ENCODE measurements around the gene FGFR3.
"Not testable (repeated sequence)": the region's sequence is repeated elsewhere in the genome, so short reads cannot be mapped to it uniquely, and the experiment has no call there.

Gene FGFR3

DNA sequence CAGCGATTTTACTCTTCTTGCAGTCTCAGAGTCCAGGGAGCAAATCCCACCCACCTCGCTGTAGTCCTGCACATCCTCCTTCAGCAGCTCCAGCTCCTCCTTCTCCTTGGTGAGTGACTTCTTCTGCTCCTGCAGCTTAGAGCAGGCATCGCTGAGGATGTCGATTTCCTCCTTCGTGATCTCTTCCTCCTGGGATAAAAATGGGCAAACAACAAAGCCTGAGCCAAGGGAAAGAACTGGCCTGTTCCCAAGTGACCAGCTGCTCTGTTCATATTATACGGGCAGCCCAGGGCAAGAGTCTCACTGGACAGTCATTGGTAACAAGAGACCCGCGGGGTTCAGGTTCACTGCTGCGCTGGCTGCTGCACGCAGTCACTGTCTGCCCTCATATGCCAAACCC lies 26.2 kb downstream of the FGFR3 start:
- no peak for DNase-seq (ENCODE audit: low read depth)

DNA sequence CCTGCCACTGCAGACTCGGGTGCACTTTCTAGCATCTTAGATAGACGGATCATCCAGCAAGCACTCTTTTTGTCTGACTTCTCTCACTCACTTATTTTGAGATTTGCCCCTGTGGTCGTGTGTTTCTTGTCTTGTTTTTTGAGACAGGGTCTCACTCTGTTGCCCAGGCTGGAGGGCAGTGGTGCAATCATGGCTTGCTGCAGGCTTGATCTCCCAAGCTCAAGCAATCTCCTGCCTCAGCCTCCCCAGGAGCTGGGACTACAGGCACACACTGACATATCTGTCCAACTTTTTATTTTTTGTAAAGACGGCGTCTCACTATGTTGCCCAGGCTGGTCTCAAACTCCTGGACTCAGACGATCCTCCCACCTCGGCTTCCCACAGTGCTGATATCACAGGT lies 26.7 kb downstream of the FGFR3 start:
- no peak for DNase-seq (ENCODE audit: low read depth)

DNA sequence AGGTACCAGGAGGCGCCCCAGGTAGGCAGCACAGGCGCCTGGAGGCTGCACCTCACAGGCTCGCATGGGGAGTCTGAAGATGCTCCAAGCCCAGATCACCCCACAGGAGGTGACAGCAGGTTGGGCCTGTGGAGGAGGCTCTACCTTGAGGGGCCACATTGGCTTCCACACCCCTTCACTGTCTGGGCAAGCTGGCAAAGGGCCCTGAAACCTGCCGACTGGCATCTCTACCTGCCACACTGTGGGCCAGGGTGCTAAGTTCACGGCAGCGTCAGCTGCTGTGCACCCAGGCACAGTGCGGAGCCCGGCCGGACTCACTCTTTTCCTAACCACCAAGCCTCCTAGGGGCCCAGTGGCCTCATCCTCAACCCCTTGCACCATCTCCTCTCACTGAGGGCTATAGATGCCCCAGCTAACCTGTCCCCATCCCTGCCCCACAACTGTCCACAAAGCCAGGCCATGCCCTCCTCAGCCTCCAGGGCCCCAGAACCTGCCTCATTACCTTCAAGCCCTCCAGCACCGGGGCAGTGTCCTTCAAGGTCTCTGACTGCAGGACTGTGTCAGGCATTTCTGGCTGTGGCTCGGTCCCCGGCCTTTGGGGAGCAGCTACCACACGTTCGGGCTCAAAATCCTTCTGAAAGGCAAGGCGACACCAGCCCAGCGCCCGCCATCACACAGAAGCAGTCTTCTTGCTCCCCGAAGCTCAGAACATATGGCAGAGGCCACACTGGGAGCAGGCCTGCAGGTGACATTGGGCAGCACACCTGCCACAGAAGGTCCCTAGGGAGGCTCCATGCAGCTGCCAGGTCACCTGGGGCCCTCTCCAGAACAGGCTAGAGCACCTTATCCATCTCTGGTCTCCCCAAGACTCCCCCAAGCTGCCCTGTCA lies 28.8 kb downstream of the FGFR3 start:
- DNase-seq (ENCODE audit: low read depth), result no peak

DNA sequence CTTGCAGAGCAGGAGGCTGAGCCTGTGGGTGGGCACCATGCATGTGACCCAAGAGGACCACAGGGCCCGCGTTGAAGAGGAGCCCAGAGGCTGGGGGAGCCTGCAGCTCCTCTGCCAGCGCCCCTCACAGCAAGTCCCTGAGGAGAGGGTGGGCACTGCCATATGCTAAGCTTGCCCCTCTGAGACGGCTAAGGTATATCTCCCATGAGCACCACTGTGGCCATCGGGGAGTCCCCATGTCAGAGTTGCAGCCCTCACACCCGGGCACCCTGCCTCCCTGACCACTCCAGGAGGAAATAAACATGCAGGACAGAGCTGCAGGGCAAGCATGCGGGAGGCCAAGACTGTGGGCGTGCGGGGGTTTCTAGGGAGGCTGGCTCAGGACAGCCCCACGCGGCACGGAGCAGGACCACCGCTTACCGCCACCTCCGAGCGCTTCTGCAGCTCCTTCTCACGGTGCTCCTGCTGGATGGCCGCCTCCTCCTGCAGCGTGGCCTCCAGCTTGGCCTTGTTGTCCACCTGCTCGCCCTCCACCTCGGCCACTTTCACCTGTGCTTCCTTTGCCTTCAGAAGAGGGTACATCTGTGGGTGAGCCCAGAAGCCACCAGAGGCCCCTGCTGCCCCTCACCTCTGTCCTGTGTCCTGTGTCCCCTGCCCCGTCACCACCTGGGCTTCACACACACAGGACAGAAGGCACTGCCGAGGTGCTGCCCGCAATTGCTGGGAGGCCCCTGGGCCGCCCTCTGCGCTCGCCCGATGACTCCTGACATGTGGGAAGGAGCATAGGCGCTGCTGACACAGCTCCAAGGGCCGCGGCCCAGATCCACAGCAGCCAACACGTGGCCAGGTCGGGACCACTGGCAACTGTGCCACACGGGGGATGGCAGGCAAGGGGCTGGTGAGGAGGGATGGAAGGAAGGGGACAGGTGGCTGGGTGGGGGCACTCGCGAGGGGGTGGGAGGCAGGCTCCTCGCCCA lies 29.8 kb downstream of the FGFR3 start:
- no peak for DNase-seq (ENCODE audit: low read depth)

DNA sequence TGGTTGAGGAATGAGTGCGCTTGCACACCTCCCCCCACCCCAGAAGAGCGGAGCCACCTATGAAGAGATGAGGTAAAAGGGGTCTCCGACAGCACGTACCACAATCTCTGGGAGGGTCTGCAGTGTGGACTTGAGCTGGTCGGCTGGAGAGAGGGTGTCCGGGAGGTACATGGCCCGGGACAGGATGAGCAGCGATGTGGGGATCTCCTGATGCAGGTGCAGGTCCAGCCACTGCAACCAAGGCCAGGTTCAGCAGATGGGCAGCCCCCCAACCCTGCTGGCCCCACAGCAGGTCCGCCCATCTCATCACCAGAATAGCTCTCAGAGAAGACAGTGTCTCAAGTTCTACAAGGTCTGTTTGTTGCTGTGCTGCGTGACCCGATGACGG lies 30.4 kb downstream of the FGFR3 start:
- DNase-seq (ENCODE audit: low read depth), result no peak

DNA sequence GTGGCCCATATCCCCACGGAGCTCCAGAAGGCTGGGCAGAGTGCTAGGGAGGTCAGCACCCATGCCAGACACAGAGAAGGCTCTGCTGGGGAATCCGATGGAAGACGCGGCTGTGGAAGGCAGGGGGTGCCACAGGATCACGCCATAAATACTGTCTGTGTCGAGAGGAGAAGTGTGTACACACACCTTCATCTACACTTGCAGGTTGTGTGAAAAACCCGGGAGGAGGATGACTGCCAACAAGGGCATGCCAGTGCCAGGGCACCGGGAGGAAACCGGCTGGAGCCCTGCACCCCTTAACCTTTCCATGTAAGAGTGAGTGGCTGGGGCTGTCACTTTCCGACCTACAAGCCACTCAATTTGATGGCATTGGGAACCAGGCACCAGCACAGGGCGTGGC lies 31.7 kb downstream of the FGFR3 start:
- no peak for DNase-seq (ENCODE audit: low read depth)

DNA sequence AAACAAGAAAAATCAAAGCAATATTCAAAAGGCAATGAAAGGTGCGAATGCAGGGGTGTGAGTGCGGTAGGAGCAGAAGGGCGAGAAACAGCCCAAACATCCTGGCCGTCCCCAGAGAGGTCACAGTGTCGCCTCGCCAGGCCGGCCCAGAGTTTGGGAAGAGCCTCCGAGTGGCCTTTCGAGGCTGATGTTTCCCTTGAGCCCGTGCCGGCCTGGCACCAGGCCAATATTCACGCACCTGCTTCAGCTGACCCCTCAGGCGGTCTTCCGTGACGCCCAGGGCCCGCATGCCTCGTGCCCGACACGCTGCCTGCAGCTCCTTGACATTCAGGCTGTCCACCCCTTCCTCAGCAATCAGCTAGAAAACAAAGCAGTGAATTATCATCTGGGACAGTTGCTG lies 32.2 kb downstream of the FGFR3 start:
- no peak for DNase-seq (ENCODE audit: low read depth)

DNA sequence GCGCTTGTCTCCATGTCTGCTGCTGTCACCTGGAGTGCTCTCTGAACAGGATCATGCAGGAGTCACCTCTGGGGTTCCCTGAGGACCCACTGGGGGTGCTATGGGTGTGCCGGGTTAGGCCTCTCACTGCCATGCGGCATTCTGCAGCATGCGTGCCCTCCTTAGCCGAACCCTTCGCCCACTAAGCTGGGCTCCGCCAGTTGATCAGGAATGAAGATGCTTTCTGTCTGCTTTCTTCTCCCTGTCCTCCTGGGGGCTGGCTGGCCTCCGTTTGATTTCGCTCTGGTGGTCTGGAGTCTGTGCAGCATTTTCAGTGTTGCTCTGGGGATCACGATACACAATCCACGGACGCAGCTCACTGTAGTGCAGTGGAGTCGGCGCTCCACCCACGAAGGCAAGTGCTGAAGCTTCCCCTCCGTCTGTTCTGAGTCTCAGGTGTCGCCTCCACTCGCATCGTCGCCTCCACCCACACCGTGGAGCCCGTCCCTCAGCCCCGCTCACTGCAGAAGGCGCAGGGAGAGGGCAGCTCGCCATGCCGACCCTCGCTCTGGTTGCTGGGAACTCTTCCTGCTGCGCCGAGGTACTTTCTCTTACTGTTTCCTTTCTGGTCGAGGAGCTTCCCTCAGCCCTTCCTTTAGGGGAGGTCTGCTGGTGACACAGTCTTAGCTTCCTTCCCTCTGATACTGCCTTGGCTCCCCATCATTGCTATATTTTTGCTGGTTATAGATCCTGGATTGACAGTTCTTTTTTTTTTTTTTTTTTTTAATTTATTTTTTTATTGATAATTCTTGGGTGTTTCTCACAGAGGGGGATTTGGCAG lies 33.6 kb downstream of the FGFR3 start:
- DNase-seq (ENCODE audit: low read depth), result no peak

DNA sequence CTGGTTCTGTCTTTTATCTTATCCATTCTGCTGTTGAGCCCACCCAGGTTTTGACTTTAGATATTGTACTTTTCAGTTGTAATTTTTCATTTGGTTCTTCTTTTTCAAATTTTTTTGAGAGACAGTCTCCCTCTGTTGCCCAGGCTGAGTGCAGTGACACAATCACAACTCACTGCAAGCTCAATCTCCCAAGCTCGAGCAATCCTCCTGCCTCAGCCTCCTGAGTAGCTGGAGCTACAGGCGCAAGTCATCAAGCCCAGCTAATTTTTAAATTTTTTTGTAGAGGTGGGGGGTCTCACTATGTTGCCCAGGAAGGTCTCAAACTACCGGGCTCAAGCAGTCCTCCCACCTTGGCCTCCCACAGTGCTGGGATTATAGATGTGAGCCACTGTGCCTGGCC lies 37.1 kb downstream of the FGFR3 start:
- no peak for DNase-seq (ENCODE audit: low read depth)

DNA sequence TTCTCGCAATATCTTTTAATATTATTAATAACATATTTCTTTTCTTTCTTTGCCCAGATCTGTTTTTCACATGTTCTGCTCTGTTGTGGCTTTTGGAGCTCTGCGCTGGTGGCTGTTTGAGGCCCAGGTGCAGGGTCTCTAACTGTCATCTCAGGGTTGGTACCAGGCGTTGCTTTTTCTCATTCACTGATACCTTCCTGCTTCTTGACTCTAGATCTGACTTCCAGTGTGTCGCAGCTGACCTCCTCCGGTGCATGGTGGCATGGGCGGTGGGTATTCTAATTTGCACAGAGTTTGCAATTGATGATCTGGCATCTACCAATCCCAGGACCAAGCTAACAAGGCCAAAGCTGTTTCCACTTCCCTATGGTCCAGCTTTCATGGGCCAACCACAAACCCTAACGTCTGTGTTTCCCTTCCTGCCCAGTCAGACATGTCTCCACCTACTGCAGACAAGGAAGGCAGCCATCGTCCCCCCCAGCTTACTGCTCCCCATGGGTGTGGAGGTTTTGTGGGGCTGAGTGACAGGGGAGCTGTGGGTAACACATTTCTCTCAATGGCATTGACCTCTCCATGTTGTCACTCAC lies 37.6 kb downstream of the FGFR3 start:
- DNase-seq (ENCODE audit: low read depth), result no peak

DNA sequence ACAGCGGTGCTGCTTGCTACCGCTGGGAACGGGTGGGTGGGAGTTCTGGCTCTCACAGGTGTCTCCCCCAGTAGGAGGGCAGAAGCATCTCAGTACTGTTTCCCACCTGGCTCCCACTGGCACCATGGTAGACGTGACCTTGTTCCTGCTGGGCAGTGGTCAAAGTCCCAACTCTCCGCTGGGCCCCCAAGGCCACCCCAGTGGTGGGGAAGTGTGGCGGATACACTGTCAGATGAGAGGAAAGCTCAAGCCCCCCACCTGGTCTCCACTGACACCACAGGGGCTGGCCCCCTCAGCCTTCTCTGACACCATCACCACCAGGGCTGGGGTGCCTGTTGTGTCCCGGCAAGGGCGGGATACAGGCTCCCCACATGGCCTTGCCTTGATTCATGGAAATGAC lies 38.2 kb downstream of the FGFR3 start:
- DNase-seq (ENCODE audit: low read depth), result no peak

DNA sequence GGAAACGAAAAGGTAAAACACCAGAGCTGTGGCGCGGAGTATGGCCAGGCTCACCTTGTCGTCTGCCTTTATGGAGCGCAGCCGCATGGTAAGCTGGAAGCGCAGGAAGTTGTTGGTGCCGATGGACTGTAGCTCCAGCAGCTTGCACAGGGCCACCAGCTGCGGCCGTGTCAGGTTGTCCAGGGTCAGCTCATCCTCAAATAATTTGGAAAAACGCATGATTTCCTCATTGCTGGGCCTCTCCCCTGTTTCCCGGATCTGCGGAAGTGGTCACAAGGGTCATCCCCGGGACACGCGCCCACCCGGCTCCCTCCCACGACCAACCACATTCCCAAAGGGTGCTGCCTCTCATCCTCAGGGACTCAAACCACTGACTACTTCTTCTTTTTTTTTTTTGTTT lies 39.6 kb downstream of the FGFR3 start:
- DNase-seq (ENCODE audit: low read depth), result no peak

DNA sequence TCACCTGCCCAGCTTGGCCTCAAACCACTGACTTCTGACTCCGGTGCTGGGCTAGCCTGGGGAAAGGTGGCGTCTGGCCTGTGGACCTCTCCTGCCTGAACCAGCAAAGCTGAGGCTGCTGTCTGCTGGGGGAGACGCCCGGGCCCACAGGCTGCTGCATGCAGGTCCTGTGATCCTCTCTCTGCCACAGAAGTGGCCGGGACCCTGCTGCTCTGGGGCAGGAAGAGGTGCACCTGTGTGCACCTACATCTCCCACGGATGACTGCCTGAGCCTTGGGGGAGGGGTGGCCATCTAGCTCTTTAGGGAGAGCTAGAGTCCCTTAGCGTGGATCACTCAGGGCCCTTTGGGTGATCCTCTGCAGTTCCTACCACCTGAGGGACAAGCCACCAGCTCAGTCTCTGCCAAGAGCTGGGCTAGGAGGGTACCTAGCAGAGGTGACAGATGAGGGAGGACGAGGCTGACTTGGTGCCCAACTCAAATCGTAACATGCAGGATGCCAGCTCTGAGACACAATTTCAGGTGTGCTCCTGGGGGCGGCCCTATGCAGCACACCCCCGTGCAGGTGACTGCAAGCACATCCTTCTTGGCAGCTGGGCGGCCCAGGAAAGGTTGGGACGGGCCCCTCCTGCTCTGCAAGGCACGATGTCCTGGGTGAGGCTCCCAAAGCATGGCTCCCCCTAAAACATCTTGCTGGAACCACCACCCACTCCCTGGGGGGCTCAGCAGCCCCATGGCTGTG lies 40.4 kb downstream of the FGFR3 start:
- DNase-seq (ENCODE audit: low read depth), result no peak

DNA sequence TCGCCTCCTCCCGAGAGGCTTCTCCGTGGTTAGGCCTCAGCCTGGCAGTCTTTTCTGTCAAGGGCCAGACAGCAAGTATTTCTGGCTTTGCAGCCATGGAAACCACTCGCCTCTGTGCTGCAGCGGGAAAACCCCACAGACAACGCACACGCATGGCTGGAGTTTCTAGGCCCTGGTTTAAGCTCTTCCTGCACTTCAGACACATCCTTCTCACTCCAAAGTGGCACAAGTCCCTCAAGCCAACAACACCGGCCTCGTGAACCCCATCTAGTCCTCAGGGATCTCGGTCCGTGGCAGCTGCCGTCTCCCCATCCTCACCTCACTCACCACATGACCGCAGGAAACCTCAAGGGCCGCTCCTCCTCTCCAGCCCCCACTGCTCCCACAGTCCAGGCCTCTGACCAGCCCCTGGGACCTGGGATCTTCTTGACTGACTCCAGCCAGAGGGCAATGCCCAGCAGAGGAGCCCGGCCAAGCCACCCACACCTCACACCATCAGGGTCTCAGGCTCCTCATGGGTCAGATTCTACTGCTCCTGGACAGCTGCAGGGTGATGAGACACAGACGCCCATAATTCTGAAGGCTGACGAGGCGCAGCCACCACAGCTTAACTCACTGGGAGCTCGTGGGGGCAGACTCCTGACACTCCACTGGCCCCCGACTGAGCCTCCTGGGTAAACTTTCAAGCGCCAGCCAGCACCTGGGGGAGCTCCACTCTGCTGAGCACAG lies 41.1 kb downstream of the FGFR3 start:
- DNase-seq (ENCODE audit: low read depth), result no peak

DNA sequence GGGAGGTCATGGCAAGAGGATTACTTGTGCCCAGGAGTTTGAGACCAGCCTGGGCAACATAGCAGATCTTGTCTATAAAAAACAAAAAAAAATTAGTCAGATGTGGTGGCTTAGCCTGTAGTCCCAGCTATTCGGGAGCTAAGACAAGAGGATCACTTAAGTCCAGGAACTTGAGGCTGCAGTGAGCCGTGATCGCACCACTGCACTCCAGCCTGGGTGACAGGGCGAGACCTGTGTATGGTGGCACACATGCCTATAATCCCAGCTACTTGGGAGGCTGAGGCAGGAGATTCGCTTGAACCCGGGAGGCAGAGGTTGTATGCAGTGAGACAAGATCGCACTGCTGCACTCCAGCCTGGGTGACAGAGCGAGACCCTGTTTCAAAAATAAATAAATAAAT lies 42.7 kb downstream of the FGFR3 start:
- not testable (repeated sequence) for DNase-seq (ENCODE audit: low read depth)

DNA sequence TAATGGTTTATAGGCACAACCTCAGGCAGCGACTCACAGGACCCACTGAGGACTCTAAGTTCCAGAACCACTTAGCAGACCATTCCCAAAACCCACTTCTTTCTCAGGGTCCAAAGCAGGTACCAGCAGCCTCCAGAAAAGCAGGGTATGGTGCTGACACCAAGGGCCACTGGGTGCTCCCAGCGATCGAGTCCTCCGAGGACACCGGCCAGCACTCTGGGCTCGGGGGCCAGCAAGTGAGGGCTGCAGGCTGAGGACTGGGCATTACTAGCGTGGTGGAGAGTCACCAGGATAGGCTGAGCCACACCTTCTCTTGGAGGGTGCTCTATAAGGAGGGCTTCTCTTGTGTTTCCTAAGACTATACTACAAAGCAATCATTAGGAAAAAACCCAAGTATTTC lies 43.6 kb downstream of the FGFR3 start:
- DNase-seq (ENCODE audit: low read depth), result no peak

DNA sequence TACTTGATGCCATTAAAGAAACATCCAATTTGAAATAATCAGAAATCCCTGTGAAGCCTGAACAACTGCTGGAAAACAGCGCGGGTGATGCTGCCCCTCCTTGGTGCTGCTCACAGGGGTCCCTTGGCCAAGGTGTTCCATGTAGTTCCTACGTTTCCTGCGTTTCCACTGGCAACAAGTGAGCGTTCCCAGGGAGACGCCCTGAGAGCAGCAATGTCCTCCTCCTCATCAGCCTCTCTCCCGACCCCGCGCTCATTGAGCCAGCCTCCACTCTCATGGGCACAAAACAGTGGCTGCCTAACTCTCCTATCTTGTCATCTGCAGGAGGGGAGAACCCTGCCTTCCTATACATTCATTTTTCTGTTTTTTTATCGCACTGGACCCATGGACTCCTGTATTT lies 44.0 kb downstream of the FGFR3 start:
- no peak for DNase-seq (ENCODE audit: low read depth)

DNA sequence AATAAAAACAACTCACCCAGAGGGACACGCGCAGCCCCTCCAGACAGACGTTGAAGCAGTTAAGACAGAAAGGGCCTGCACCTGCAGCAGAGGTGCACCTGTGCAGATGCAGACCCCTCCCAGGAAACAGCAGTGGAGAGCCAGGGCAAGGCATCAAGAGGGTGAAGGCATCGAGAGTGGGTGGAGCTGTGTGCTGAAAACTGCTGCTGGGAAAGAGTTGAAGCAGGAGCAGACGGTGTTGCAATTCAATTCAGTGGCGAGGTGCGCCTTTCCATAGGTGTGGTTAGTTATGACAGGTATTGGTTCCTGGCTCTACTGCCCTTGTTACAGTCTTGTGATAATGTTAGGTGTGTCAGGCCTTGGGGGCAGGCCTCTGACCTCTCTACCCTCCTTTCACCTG lies 46.2 kb downstream of the FGFR3 start:
- no peak for DNase-seq (ENCODE audit: low read depth)

DNA sequence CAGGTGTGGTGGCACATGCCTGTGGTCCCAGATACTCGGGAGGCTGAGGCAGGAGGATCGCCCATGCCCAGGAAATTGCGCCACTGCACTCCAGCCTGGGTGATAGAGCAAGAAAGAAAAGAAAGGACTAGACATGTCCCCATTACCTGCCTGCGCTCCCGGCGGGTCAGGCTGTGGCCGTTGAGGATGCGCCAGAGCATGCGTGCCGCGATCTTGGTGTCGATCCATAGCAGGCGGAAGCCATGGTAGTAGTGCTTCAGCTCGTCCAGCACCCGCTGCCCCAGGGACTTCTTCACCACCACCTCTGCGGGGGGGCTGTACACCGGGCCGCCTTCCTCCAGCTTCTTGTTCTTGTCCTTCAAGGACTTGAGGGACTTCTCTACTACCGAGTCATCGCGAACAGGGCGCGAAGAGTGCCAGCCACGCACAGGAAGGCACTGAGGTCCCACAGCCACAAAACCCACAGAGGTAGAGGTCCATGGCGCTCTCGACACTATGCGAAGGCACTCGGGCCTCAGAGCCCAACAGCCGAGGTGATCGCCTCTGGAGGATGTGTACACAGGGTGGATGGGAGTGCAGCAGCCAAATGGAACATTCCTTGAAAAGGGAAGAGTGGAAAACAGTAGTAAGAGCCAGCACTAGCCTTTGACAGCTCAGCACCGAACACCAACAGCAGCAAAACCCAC lies 48.3 kb downstream of the FGFR3 start:
- DNase-seq (ENCODE audit: low read depth), result no peak

DNA sequence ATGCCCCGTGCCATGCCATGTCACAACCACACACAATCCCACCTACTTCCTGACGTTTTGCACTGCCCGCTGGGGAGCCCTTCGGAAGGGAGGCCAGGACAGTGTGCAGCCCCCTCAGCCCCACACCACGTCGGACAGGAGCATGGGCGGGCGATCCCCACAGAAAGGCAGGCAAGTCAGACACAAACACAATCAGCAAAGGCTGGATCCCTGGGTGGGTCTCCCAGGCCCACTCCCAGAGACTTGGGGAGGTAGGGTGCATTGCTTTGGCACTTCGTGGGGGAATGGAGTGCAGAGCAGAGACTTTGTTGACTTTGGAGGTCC lies 48.8 kb downstream of the FGFR3 start:
- DNase-seq (ENCODE audit: low read depth), result no peak
